ENCODE results near the gene AQP10.
"Not testable (repeated sequence)": the region's sequence is repeated elsewhere in the genome, so short reads cannot be mapped to it uniquely, and the experiment has no call there.

AQP10 gene

GRCh38 chr1:154346276-154346917, 25.5 kb downstream of the AQP10 start:
- DNase-seq: no peak

- DNase-seq: no peak
Observed at GRCh38 chr1:154347961-154348360, 27.1 kb downstream of the AQP10 start.

- no peak for DNase-seq
Observed at GRCh38 chr1:154348429-154349076, 27.7 kb downstream of the AQP10 start.

GRCh38 chr1:154349121-154349520, 28.2 kb downstream of the AQP10 start:
- DNase-seq: no peak

GRCh38 chr1:154350383-154350782, 29.5 kb downstream of the AQP10 start:
- no peak for DNase-seq

- peak; percentile 63 for DNase-seq
Observed at GRCh38 chr1:154351363-154352068, 30.6 kb downstream of the AQP10 start.

- DNase-seq: no peak
Observed at GRCh38 chr1:154352245-154352580, 31.3 kb downstream of the AQP10 start.

- peak; percentile 93 for DNase-seq
Observed at GRCh38 chr1:154352581-154353459, 31.9 kb downstream of the AQP10 start.

- DNase-seq: no peak
Observed at GRCh38 chr1:154353460-154353904, 32.6 kb downstream of the AQP10 start.

- peak; percentile 74 for DNase-seq
Observed at GRCh38 chr1:154353966-154354365, 33.1 kb downstream of the AQP10 start.

GRCh38 chr1:154358519-154358918, 37.6 kb downstream of the AQP10 start:
- DNase-seq: no peak

GRCh38 chr1:154360288-154360687, 39.4 kb downstream of the AQP10 start:
- no peak for DNase-seq

GRCh38 chr1:154360881-154361280, 40.0 kb downstream of the AQP10 start:
- DNase-seq: not testable (repeated sequence)

- DNase-seq: no peak
Observed at GRCh38 chr1:154361357-154361756, 40.5 kb downstream of the AQP10 start.

GRCh38 chr1:154371436-154371835, 50.5 kb downstream of the AQP10 start:
- DNase-seq: no peak

- DNase-seq: not testable (repeated sequence)
Observed at GRCh38 chr1:154373777-154374357, 53.0 kb downstream of the AQP10 start.

Data from NCI-H526 treated with DMSO at 0.1 percent for 48 hours (cell line).